Stimulated activated CD8-positive, alpha-beta memory T cell treated with anti-CD3 and anti-CD28 coated beads, Interleukin-4, amount 100 ng/mL, for 1 hour (primary cell): ENCODE results near the gene DENND1A.

Source experiments
- DNase-seq, 2 donors: peaks; one replicate each; pipeline ENCODE4 v3.0.0-alpha.2; 2020; ENCODE audit warnings: low read depth in 2 of 2, low spot score in 1 of 2

DENND1A gene

GRCh38 chr9:123544007-123544827 lies 385.7 kb downstream of the DENND1A start:
- DNase-seq: no peak

DNA sequence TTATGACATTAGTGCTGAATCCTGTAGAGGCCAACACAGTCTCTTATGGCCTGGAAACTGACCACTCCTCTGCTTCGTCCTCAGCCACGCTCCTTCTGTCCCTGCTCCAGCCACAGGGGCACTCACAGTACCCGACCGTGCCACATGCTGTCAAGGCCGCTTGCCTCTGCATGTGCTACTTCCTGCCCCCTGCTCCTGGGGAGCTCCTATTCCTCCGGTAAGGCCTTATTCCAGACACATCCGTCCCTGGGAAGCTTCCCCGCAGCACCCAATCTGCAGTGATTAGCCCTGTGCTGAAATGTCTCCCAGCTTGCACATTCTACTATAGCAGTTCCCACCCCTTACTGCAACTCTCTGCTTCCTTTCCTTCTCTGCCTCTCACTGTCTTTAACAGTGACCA lies 386.4 kb downstream of the DENND1A start:
- no peak for DNase-seq

DNA sequence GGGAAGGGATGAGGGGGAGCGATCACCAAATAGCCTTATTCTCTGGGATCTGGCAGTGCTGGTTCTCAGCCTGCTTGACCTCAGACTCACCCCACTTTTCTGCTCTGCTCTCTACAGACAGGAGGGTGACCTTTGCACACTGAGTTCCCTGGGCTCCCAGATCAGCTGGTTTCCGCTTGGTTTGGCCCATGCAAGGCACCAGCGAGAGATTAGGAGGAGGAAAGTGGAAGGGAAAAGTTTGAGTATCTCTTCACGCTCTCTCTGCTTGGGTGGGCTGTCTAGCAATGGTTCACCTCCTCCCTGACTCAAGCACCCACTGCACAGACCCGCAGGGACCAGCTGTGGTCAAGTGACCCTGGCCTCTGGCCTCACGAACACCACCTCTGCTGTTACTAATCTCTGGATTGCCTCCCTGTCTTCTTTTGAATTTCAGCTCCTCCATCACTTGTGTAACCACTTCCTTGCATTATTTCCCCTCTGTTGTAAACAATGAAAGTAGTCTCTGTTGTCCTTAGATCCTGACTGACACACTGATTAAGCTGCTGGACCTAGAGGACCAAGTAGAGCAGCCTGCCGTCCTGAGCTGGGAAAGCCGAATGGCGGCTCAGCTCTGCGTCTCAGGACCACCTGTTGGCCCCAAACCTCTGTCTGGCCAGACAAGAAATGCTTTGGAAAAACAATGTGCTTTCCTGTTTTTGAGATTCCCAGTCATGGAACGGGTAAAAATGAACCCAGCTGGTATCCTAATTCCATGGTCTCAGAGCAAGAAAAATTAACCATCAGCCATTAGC lies 387.3 kb downstream of the DENND1A start:
- DNase-seq: no peak

DNA sequence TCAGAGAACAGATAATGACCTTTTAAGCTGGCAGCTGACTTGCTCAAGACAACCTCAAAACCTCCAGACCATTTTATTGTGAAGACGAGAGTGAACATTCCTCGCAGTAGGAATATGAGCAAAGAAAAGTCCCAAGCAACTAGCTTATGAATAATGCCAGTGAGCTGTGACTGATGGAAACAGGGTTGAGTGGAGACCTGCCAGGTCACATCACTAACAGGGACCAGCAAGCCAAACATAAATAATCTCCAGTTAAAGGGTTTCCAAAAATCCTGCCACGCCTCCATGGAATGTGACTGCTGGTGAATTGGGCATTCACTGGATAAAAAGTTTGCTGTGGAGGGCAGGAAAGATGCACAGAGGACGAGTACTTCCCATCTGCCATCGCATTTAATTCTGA lies 388.5 kb downstream of the DENND1A start:
- DNase-seq: no peak

- DNase-seq: no peak
Measured at GRCh38 chr9:123540457-123540856, 389.5 kb downstream of the DENND1A start.

DNA sequence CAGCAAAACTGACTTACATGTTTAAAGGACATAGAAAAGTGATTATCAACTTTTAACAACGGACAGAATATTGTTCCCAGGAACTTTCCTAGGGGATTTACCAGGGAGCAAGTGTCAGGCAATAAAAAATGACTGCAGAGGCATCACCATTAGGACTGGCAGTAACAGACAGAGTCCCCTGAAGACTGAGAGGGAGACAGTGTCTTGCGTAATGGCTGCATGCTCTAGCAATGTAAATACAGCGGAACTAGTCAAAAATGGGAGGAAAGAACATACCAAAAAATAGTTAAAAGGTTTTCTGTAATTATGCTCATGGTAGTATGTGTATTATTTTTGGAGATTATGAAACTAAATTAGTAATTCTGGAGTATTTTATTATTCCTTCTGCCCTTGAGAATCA lies 392.1 kb downstream of the DENND1A start:
- no peak for DNase-seq

GRCh38 chr9:123536455-123536868 lies 393.5 kb downstream of the DENND1A start:
- no peak for DNase-seq

DNA sequence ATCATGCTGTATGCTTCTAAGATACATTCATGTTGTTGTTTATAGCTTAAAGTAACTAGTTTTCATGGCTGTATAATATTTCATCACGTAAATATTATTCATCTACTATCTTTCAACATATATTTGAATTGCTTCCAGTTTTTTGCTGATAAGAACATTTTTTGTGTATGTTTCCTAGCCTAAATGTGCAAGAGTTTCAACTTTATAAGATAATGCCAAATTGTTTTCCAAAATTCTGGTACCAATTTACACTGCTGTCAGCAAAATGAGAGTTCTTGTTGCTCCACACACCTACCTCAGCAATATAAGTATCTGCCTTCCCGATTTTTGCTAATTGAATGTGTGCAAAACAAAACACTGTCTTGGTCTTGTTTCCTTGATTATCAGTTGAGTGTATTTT lies 395.6 kb downstream of the DENND1A start:
- no peak for DNase-seq

- no peak for DNase-seq
Measured at GRCh38 chr9:123530244-123530643, 399.7 kb downstream of the DENND1A start.

DNA sequence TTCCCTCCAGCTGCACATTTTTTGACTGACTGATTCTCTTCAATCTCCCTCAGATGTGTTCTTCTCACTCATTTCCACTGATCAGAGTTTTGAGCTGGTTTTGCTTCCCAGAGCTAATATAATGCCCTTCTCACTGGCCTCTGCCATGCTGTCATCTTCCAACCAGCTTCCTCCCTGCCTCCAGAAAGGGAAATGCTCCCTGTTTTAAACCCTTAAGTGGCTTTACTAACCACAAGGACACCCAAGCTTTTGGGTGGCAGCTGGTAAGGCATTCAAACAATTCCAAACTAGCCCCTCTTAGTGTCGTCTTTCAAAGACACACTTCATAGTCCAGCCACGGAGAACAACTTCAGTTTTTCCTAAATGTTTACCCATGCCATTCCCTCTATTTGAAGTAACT lies 401.4 kb downstream of the DENND1A start:
- DNase-seq: no peak

DNA sequence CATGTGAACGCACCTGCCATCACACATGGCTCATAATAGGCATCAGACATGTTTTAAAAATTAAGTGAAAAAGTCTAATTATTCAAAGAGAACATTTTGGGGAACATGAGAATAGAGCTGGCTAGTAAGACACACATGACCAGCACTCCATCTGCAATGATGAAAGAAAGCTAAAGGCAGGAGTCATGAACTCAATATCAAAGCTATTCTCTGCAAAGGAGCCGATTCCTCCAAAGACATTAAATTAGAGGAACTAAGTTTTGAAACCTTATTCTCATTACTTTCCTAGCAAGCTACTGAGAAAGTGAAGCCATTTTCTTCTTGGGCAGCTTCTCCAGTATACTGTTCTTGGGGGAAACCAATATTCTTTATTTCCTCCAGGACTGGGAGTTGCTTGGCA lies 401.9 kb downstream of the DENND1A start:
- DNase-seq: no peak

GRCh38 chr9:123525957-123526356 lies 404.0 kb downstream of the DENND1A start:
- no peak for DNase-seq

DNA sequence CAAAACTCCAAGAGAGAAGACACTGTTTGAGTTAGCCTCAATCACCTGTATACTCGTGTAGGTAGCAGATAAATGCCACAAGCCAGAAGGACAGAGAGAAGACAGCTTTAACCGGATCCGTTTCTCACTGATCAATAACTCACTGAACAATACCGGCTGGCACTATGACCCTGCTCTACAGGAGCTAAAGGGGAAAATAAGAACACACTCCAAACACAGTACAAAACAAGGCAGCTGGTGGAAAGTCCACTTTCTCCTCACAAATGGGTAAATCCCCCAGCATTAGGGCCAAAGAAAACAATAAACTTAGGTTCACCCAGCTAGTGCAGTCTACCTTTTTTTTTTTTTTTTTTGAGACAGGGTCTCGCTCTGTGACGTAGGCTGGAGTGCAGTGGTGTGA lies 404.5 kb downstream of the DENND1A start:
- DNase-seq: no peak

GRCh38 chr9:123524866-123525265 lies 405.1 kb downstream of the DENND1A start:
- no peak for DNase-seq

DNA sequence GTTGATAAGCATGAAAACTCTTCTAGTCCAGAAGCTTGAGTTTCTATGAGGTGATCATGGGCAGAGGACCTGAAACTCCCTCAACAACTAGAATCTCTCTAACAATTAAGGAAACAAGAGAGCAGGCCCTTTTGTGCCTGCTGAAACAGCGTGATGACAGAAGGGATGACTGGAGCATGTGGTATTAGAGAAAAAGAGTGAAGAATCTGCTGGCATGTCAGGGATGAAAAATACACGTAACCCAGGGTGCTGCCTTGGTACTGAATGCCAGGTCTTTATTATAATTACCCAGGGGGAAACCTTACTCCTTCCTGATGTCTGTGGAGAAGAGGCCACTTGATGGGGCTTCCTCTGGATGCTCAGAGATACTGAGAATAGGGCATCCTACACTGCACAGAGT lies 406.1 kb downstream of the DENND1A start:
- DNase-seq: no peak

DNA sequence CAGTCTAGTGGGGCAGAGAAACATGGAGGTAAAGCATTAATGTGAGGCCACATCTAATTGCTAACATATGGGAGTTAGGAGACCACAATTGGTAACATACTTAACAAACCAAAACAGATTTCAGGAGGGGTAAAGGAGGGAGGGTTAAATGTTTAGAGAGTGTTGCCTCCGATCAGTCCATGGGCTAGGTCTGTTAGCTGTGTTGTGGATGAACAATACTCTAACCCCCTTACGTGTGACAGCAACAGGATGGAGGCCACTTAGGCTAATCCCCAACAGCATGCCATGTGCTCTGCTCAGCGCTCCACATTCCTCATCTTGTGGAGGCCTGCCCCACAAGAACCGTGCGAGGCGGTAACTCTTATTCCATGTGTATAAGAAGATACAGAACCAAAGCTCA lies 406.9 kb downstream of the DENND1A start:
- no peak for DNase-seq

- DNase-seq: no peak
Measured at GRCh38 chr9:123522251-123522650, 407.7 kb downstream of the DENND1A start.

DNA sequence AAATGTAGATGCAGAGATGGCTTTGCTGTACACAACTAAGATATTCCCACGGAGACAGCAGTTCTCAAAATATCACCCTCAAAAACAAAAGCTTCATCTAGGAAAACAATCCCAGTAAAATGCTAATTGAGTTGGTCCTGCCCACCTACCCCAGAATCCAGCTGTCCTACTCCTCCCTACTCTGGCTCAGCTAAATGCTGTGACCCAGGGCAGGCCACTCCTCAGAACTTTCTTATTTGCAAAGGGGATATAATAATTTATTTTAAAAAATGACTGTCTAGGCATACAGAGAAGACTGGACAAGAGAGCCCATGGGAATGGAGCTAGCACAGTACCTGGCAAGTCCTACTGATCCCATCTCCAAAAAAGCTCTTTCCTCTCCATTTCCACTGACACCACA lies 411.6 kb downstream of the DENND1A start:
- DNase-seq: no peak

DNA sequence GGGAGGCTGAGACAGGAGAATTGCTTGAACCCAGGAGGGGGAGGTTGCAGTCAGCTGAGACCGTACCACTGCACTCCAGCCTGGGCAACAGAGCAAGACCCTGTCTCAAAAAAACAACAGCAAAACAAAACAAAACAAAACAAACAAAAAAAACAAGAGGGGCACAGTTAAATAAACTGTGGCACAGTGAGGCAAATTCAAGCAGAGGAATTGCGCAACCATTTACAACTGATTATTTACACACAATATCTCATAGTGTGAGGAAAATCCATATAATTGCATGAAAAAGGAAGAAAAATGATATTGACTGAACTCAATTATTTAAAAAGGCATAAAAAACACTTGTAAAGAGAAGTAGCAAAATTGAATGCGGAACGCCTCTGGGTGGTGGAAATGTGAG lies 412.4 kb downstream of the DENND1A start:
- no peak for DNase-seq

- no peak for DNase-seq
Measured at GRCh38 chr9:123514766-123515165, 415.2 kb downstream of the DENND1A start.

- no peak for DNase-seq
Measured at GRCh38 chr9:123513554-123513953, 416.4 kb downstream of the DENND1A start.
